Peyer's patch (tissue), 4 donors: ENCODE results near the gene ITGB6. TPM values are rescaled to one million over a fixed set of nuclear protein-coding genes. Genes with fewer than 3 reads are reported as not detected.

Experiments
- DNase-seq, 3 donors: peaks; one replicate each; pipeline ENCODE4 v3.0.0-alpha.2; 2017 to 2019
- H3K27ac ChIP-seq, 4 donors: fragments of 200-600 bp; sonication (generic); one replicate each; pipeline ENCODE4 v1.5.1; 2016 to 2019
- H3K27me3 ChIP-seq, 2 donors: fragments of 200-600 bp; sonication (generic); one replicate each; pipeline ENCODE4 v1.5.1; 2019
- H3K36me3 ChIP-seq, 3 donors: fragments of 200-600 bp; sonication (generic); one replicate each; pipeline ENCODE4 v1.5.1; 2016 to 2019
- H3K4me1 ChIP-seq, 4 donors: fragments of 200-600 bp; sonication (generic); one replicate each; pipeline ENCODE4 v1.5.1; 2016 to 2019
- H3K4me3 ChIP-seq, 4 donors: fragments of 200-600 bp; sonication (generic); 1 replicate in 3 of 4; 2 replicates in 1 of 4; pipeline ENCODE4 v1.5.1; 2016 to 2019; ENCODE audit warnings: mild to moderate bottlenecking in 1 of 4
- H3K9me3 ChIP-seq, 4 donors: fragments of 200-600 bp; sonication (generic); one replicate each; pipeline ENCODE4 v1.5.1; 2016 to 2019; ENCODE audit warnings: mild to moderate bottlenecking in 1 of 4
- POLR2A ChIP-seq, 2 donors: fragments of 450-650 bp; IDR thresholded peaks; one replicate each; pipeline ENCODE4 v1.5.1; 2017; ENCODE audit warnings: antibody characterized with exemption in 2 of 2, mild to moderate bottlenecking in 2 of 2, moderate library complexity in 2 of 2
- total RNA-seq, 4 donors: library from RNA; depleted of rRNA; stranded (reverse); fragments of >200 nt; gene quantifications; one replicate each; pipeline ENCODE4 v1.1.0, GENCODE V29; 2016
- TF ChIP-seq, protein P1 (sequence below), 6 experiments: fragments of 450-650 bp in 4 of 6; fragments of 200-600 bp in 2 of 6; sonication (generic) in 1 of 6; IDR thresholded peaks; one replicate each; pipeline ENCODE4 v1.5.1; 2017 to 2019; ENCODE audit warnings: antibody characterized with exemption in 6 of 6, mild to moderate bottlenecking in 3 of 6, moderate library complexity in 1 of 6

Gene ITGB6
- total RNA-seq, 4 donors from 2014 or later, result 9.9 to 21.5 (median 15.3) TPM

DNA sequence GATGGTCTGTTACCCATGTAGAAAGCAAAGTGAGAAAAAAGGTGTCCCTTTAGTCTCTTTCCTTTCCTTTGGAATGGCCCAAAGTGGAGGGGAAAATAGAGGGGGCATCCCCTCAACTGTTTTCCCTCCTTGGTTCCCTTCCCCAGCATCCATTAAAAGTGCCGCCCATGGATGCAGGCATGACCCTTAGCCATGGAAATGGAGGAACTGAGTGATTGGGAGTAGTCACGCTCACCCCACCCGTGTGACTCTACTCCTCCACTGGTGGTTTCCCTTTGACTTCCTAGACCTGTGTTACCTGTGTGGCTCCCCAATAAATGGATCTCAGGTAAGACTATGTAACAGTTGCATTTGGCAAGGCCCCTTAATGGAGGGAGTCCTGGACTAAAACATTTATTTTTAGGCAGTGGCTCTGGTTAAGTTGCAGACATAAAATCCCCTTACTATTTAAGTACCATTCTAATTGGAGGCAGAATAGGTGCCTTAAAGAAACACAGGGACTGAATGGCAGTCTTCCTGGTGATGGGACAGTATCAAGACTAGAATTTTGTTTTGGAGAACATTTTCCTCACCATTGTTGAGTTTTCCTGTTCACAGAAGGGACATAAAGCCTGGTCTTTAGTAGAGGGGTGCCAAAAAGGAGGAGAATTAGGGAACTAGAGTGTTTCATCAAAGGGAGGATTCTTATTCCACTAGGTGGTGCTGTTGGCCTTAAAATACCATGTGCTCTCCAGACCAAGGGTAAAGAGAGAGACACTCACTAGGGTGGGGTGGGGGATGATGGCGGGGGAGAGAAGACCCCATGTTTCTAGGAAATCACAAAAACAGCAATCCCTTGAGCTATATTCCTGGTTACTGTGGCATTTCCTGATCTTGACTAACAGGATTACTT, 112.0 kb downstream of the ITGB6 start:
- no peak overlapping the region for H3K4me3 ChIP-seq
- no peak overlapping the region for H3K27ac ChIP-seq
- no peaks in the 10 kb centered on the region for H3K4me1 ChIP-seq
- H3K36me3 ChIP-seq, result no peaks in the 10 kb centered on the region
- DNase-seq, result no peak
- no peaks in the 10 kb centered on the region for H3K27me3 ChIP-seq
- TF ChIP-seq, protein P1, sequence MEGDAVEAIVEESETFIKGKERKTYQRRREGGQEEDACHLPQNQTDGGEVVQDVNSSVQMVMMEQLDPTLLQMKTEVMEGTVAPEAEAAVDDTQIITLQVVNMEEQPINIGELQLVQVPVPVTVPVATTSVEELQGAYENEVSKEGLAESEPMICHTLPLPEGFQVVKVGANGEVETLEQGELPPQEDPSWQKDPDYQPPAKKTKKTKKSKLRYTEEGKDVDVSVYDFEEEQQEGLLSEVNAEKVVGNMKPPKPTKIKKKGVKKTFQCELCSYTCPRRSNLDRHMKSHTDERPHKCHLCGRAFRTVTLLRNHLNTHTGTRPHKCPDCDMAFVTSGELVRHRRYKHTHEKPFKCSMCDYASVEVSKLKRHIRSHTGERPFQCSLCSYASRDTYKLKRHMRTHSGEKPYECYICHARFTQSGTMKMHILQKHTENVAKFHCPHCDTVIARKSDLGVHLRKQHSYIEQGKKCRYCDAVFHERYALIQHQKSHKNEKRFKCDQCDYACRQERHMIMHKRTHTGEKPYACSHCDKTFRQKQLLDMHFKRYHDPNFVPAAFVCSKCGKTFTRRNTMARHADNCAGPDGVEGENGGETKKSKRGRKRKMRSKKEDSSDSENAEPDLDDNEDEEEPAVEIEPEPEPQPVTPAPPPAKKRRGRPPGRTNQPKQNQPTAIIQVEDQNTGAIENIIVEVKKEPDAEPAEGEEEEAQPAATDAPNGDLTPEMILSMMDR (IDR thresholded peaks at IDR 0.05), result peak in 4 of 6 experiments; percentile 14 to 42 (median 40)
- TF ChIP-seq POLR2A (IDR thresholded peaks at IDR 0.05), result no peak
- peaks cover 0 to 45% (median 18%) of the 10 kb centered on the region in 4 donors for H3K9me3 ChIP-seq

DNA sequence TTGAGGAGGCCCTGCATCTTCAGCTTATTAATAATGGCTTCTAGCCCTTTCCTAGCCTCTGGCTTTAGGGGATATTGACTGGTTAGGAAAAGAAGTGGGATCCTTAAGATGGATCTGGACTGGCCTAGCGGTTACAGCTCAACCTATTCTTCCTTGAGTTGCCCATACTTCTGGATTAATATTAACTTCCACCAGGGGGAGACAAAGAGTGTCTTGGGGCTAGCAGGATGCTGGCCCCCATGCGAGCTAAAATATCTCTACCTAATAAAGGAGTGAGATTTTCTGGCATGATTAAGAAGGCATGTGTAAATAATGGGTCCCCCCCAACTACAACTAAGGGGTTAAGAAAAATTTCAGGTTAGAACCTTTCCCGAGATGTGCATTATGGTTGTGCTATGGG, 114.4 kb downstream of the ITGB6 start:
- DNase-seq, result no peak
- Histone ChIP-seq H3K9me3 (peaks cover 0 to 45% (median 16%) of the 10 kb centered on the region in 4 donors), H3K4me1 (no peaks in the 10 kb centered on the region), H3K27ac (no peak overlapping the region), H3K4me3 (no peak overlapping the region), H3K36me3 (no peaks in the 10 kb centered on the region), H3K27me3 (no peaks in the 10 kb centered on the region)
- TF ChIP-seq, protein P1 (IDR thresholded peaks at IDR 0.05), result peak in 1 of 6 experiments; percentile 8
- no peak for TF ChIP-seq POLR2A (IDR thresholded peaks at IDR 0.05)

DNA sequence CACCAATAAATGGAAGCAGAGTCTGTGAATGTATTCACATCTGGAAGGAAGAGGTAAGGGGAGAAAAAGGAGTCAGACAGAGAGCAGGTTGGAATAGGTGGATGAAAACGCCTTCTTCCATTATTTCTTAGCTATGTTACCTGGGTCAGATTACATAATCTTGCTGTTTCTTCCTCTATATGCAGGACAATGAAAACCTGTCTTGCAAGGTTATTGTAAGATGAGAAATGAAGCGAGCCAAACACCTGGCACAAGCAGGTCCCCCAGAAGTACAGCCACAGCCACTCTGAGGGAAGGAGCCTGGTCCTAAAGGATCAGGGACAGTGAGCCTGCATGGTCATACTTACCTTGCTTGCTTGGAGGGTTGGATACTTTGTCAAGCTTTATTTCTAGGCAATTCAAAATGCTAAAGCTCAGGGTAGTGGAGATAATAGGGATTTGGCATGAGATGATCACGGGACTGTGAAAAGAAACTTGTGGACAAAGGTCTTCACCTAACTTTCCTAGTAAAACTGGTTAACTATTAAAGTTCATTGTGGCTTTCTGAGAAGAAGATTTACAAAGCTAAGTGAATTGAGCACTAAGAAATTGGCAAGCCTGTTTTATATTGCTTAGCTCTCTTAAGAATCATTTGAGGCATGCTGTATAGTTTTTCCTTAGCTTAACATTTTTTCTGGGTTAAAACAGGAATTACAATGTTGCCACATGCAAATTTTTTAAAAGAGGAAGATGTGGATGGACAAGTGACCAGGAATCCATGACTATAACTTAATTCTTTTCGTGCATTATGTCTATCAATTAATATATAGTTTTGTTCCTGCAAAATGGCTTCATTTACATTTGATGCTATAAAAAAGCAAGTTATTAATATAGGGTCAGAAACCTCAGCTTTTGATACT, 121.9 kb downstream of the ITGB6 start:
- H3K4me3 ChIP-seq, result no peak overlapping the region
- H3K36me3 ChIP-seq, result no peaks in the 10 kb centered on the region
- H3K9me3 ChIP-seq, result no peaks in the 10 kb centered on the region
- no peak for DNase-seq
- no peaks in the 10 kb centered on the region for H3K27me3 ChIP-seq
- H3K4me1 ChIP-seq, result peaks cover 0 to 20% (median 1%) of the 10 kb centered on the region in 4 donors
- H3K27ac ChIP-seq, result peak overlapping the region in 2 of 4 donors; percentile 57 to 65
- TF ChIP-seq POLR2A (IDR thresholded peaks at IDR 0.05), result no peak
- TF ChIP-seq, protein P1 (IDR thresholded peaks at IDR 0.05), result no peak

DNA sequence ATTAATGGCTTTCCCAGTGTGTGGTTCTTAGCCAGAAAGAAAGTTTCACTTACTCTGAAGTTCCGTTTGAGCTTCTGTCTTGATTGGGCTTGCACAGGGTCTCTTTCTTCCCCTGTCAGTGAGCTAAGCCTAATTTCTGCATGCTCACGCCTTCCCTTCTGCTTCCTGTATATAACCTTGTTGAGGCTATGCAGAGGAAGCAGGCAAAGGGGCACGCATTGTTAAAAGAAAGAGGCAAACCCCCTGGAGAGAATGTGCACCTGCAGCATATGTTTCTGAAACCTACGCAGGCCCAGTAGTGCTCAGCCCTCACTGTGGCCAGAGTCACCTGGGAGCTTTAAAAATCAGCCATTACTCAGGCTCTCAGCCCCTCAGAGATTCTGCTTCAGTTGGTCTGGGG, 123.2 kb downstream of the ITGB6 start:
- Histone ChIP-seq H3K27me3 (no peaks in the 10 kb centered on the region), H3K4me1 (peaks cover 0 to 20% (median 1%) of the 10 kb centered on the region in 4 donors), H3K36me3 (no peaks in the 10 kb centered on the region), H3K27ac (peak overlapping the region in 2 of 4 donors; percentile 51 to 57), H3K4me3 (no peak overlapping the region), H3K9me3 (no peaks in the 10 kb centered on the region)
- TF ChIP-seq POLR2A (IDR thresholded peaks at IDR 0.05), result no peak
- TF ChIP-seq, protein P1 (IDR thresholded peaks at IDR 0.05), result no peak
- no peak for DNase-seq

DNA sequence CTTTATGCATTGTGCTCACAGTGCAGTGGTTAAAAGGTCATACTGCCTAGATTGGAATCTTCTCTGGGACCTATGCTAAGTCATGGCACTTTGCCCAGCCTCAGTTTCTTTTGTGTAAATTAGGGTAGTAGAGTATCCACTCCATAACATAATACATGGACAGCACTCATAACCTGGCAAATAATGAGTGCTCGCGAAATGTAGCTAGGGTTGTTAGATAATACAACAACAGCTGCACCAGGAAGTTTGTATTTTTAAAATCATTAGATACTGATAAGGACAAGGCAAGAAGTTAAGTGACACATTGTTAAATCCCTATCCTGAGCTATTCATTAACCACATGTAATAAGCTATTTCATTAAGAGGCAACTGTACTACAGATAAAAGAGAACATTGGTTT, 123.8 kb downstream of the ITGB6 start:
- Histone ChIP-seq H3K27ac (peak overlapping the region in 2 of 4 donors; percentile 58 to 63), H3K36me3 (no peaks in the 10 kb centered on the region)
- DNase-seq, result no peak

More for the DNA sequence above, 123.8 kb downstream of the ITGB6 start:
- H3K4me3 ChIP-seq, result no peak overlapping the region
- peaks cover 0 to 20% (median 1%) of the 10 kb centered on the region in 4 donors for H3K4me1 ChIP-seq
- TF ChIP-seq, protein P1 (IDR thresholded peaks at IDR 0.05), result no peak
- H3K27me3 ChIP-seq, result no peaks in the 10 kb centered on the region
- H3K9me3 ChIP-seq, result no peaks in the 10 kb centered on the region
